HG02759 (cell line): Measurements from ENCODE around the gene BAHCC1.
"Not testable (repeated sequence)": the region's sequence is repeated elsewhere in the genome, so short reads cannot be mapped to it uniquely, and the experiment has no call there.

Experiments
- ATAC-seq: cut with Tn5 transposase; IDR thresholded peaks from one replicate; pipeline ENCODE4 v1.9.1; 2021; ENCODE audit warnings: mild to moderate bottlenecking, moderate library complexity; ENCODE audit not compliant: unreplicated experiment

BAHCC1 gene

GRCh38 chr17:81394921-81395599 is at the start of gene BAHCC1:
Gene BAHCC1 (plus strand): TSS chr17:81395457. CDS start chr17:81399740, 4,283 bp downstream.
- no peak for ATAC-seq

- peak; percentile 86 for ATAC-seq
These were observed 49.0 kb upstream of the BAHCC1 start for GRCh38 chr17:81346090-81346907.

- ATAC-seq, result no peak
These were observed 48.3 kb upstream of the BAHCC1 start for GRCh38 chr17:81346908-81347349.

GRCh38 chr17:81347437-81347836 is 47.8 kb upstream of the BAHCC1 start:
- ATAC-seq, result no peak

- no peak for ATAC-seq
These were observed 46.9 kb upstream of the BAHCC1 start for GRCh38 chr17:81348097-81349055.

- no peak for ATAC-seq
These were observed 45.6 kb upstream of the BAHCC1 start for GRCh38 chr17:81349397-81350319.

- no peak for ATAC-seq
These were observed 44.9 kb upstream of the BAHCC1 start for GRCh38 chr17:81350320-81350890.

GRCh38 chr17:81351329-81352052 is 43.8 kb upstream of the BAHCC1 start:
- ATAC-seq, result not testable (repeated sequence)

GRCh38 chr17:81352056-81352455 is 43.2 kb upstream of the BAHCC1 start:
- not testable (repeated sequence) for ATAC-seq

GRCh38 chr17:81354252-81354953 is 40.9 kb upstream of the BAHCC1 start:
- no peak for ATAC-seq

GRCh38 chr17:81354954-81355347 is 40.3 kb upstream of the BAHCC1 start:
- ATAC-seq, result no peak

- ATAC-seq, result no peak
These were observed 36.0 kb upstream of the BAHCC1 start for GRCh38 chr17:81359218-81359617.

- not testable (repeated sequence) for ATAC-seq
These were observed 33.3 kb upstream of the BAHCC1 start for GRCh38 chr17:81362001-81362400.

- no peak for ATAC-seq
These were observed 30.7 kb upstream of the BAHCC1 start for GRCh38 chr17:81364278-81365147.

GRCh38 chr17:81365148-81365600 is 30.1 kb upstream of the BAHCC1 start:
- no peak for ATAC-seq

- ATAC-seq, result no peak
These were observed 29.4 kb upstream of the BAHCC1 start for GRCh38 chr17:81365601-81366585.
